NCI-H2107 treated with DMSO at 0.1 percent for 48 hours (cell line): ENCODE results near the gene PLTP.
"Not testable (repeated sequence)": the region's sequence is repeated elsewhere in the genome, so short reads cannot be mapped to it uniquely, and the experiment has no call there.

Source experiments
- DNase-seq: peaks from one replicate; lab custom pipeline; 2025; ENCODE audit not compliant: unreplicated experiment; lab: John Stamatoyannopoulos, UW

Gene PLTP

DNA sequence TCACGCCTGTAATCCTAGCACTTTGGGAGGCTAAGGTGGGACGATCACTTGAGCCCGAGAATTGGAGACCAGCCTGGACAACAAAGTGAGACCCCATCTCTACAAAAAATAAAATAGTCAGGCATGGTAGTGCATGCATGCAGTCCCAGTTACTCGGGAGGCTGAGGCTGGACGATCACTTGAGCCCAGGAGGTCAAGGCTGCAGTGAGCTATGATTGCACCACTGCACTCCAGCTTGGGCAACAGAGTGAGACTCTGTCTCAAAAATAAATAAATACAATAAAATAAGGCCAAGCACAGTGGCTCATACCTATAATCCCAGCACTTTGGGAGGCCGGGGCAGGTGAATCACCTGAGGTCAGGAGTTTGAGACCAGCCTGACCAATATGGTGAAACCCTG, 10.6 kb downstream of the PLTP start:
- DNase-seq = not testable (repeated sequence)

DNA sequence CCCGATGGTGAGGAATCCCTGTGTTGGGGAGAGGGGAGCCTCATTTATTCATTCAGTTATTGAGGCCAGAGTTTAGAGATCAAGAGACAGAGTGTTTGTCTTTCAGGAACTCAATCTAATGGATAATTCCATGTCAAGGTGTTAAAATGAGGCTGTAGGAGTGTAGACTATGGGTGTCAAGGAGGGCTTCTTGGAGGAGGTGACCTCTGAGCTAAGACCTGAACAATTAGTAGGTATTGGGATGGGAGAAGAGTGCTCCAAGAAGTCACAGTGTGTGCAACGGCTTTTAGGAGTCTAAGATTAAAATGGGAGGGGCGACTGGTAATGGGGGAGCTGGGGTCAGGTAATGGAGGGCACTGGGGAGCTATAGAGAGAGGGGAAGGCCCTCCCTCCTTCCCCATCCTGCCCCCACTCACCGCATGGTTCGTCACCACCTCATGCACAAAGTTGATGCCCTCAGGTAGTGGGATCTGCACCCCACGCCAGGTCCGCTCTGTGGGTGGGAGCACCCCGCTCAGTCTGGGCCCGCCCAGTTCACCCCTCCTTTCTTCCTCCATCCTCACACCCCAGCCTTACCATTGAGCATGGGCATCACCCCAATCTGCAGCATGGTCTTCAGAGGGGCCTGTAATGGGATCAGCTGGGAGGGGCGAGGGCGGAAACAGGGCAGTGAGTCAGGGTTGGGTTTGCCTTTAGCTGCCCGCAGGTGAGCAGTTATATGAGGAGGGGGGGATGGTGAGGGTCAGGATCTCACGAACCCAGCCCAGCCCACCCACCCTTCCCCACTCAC, 12.7 kb downstream of the PLTP start:
- no peak for DNase-seq

DNA sequence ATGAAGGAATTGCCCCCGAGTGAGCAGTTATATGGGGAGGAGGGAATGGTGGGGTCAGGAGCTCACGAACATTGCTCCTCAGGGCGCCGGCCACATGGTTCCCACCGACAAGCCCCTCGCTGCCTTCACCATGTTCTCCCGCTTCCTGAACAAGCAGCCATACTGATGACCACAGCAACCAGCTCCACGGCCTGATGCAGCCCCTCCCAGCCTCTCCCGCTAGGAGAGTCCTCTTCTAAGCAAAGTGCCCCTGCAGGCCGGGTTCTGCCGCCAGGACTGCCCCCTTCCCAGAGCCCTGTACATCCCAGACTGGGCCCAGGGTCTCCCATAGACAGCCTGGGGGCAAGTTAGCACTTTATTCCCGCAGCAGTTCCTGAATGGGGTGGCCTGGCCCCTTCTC, 13.7 kb downstream of the PLTP start:
- no peak for DNase-seq

DNA sequence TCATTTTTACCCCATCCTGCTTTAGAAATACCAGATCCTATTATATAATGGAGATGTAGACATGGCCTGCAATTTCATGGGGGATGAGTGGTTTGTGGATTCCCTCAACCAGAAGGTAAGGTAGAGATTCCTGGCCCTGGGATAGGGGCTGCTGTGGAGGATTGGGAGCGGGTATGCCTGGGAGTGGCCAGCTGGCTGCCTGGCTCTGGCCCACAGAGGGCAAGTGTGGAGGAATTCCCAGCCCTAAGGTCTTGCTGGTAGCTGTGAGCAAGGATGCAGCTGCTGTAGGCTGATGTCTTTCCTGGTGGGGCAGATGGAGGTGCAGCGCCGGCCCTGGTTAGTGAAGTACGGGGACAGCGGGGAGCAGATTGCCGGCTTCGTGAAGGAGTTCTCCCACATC, 14.3 kb downstream of the PLTP start:
- no peak for DNase-seq

DNA sequence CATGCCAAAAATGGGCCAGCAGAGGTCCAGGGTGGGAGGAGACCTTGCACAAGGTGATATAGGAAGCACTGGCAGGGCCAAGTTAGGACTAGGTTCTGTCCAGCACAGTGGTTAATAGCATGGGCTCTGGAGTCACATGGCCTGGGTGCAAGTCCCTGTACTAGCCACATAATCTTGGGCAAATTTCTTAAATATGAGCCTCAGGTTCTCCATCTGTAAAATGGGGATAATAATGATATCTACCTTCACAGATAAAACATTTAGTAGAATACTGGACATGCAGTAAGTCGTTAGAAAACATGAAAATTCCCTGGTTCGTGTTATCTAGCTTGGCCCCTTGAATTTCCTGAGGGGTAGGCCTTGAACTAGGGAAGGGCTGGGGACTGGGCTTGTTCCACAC, 14.7 kb downstream of the PLTP start:
- DNase-seq = no peak

DNA sequence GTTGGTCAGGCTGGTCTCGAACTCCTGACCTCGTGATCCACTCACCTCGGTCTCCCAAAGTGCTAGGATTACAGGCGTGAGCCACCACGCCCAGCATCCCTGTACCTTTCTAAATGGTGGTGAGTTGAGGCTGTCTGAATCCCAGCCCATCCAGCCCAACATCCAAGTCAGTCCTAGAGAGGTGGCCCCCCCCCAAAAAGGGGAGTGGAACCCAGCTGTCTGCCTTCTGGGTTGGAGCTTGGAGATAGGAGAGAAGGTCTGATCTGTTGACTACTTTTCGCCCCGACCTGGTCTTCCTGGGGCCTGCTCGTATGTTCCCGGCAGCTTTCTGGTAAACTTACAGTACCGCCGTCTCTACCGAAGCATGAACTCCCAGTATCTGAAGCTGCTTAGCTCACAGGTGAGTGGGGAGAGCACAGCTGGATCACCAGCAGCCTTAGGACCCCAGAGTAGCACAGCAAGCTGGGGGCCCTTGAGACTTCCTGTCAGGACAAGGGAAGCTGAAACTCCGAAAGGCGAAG, 15.3 kb downstream of the PLTP start:
- DNase-seq = no peak

DNA sequence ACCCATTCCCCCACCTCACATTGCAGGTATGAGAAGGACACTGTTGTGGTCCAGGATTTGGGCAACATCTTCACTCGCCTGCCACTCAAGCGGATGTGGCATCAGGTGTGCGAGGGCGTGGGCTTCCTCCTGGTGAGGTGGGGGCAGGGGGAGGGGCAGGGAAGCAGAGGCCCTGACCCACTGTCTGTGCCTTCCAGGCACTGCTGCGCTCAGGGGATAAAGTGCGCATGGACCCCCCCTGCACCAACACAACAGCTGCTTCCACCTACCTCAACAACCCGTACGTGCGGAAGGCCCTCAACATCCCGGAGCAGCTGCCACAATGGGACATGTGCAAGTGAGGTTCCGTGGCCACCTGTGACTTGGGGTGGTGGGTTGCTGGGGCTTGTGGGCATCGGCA, 17.2 kb downstream of the PLTP start:
- DNase-seq = no peak

DNA sequence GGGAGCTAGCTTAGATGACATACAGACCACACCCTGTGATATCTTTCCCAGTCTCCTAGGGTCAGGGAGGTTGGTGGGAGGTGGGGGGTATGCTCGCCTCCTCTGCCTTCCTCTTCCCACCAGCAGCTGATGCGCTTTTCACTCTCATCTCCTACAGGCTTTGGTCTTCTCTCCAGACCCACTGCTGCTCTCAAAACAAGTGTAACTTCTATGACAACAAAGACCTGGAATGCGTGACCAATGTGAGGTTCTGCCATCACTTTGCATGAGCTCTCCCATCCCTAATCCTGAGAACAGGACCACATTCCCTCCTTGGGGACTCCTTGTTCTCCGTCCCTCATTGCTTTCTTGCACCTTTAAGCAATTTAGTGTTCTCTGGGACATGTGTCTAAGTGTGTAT, 18.1 kb downstream of the PLTP start:
- no peak for DNase-seq

DNA sequence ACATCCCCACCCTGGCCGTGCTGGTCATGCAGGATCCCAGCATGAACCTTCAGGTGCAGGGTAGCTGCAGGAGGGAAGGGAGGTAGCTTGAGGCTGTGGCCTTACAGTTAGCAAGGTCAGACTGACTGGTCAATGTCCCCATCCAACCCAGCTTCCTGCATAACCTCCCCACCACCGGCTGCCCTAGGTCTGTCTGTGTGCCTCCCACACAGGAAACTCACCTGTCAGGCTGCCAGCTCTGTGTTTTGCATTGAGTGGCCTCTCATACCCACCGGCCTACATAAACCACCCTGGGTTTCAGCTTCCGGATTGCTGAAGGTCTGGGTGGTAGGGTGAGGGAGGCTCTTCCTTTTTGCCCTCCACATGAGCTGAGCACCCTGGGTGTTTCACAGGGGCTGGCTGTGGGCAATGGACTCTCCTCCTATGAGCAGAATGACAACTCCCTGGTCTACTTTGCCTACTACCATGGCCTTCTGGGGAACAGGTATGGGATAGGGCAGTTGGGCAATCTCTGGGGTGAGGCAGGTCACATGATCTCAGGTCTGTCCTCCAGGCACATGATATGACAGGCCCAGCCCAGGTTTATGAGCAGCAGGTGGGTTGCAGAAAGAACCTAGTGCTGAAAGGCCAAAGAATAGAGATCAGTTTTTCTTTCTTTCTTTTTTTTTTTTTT, 19.0 kb downstream of the PLTP start:
- no peak for DNase-seq

DNA sequence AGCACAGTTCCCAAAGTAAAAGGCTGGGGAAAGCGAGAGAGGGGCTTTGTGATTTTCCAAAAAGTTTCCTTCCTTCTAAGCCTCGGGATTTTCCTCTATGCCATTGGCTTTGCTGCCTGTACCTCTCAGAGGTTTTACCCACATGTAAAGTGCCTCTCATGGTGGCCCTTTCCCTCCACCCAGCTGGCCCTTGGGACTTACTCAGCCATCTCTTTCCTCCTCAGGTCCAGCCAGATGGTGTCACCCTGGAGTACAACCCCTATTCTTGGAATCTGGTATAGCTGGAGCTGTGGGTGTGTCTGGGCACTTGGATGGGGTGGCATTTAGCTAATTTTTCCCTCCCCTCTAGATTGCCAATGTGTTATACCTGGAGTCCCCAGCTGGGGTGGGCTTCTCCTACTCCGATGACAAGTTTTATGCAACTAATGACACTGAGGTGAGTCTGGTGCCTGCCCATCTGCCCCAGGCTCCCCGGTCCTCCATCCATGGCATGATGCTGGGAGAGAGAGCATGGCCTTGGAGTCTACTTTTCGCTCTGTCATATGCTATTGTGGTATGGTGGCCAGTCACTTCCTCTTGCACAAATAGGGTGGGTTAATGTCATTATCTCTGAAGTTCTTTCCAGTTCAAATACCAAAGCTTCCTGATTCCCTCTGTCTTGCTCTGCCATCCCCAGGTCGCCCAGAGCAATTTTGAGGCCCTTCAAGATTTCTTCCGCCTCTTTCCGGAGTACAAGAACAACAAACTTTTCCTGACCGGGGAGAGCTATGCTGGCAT, 19.7 kb downstream of the PLTP start:
- no peak for DNase-seq

DNA sequence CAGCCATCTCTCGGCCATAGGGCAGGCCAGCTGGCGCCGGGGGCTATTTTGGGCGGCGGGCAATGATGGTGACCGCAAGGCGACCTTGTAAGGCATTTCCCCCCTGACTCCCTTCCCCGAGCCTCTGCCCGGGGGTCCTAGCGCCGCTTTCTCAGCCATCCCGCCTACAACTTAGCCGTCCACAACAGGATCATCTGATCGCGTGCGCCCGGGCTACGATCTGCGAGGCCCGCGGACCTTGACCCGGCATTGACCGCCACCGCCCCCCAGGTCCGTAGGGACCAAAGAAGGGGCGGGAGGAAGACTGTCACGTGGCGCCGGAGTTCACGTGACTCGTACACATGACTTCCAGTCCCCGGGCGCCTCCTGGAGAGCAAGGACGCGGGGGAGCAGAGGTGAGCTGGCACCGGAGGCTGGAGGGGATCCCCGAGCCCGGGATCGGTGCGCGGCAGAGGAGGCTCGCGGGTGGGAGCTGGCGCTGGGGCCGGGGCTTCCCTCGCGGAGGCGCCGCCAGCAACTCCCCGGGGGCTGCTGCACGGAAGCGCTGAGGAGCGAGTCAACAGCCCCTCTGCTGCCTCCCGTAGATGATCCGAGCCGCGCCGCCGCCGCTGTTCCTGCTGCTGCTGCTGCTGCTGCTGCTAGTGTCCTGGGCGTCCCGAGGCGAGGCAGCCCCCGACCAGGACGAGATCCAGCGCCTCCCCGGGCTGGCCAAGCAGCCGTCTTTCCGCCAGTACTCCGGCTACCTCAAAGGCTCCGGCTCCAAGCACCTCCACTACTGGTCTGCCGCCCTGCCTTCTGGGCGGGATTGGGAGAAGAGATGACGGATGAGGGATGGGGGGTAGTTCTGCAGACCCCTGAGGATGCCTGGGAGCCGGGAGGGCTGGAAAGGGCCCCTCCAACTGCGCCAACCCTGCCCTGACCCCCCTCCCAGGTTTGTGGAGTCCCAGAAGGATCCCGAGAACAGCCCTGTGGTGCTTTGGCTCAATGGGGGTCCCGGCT, 20.7 kb downstream of the PLTP start, which contains the start of the genes CTSA and NEURL2:
TSS of gene CTSA (plus strand) at position 351 of the 999 bp plus-strand sequence. CDS start at position 585, 234 bp downstream.
TSS of gene NEURL2 (minus strand) at position 224 of the 999 bp plus-strand sequence. CDS start at position 7, 217 bp downstream.
- DNase-seq = no peak

DNA sequence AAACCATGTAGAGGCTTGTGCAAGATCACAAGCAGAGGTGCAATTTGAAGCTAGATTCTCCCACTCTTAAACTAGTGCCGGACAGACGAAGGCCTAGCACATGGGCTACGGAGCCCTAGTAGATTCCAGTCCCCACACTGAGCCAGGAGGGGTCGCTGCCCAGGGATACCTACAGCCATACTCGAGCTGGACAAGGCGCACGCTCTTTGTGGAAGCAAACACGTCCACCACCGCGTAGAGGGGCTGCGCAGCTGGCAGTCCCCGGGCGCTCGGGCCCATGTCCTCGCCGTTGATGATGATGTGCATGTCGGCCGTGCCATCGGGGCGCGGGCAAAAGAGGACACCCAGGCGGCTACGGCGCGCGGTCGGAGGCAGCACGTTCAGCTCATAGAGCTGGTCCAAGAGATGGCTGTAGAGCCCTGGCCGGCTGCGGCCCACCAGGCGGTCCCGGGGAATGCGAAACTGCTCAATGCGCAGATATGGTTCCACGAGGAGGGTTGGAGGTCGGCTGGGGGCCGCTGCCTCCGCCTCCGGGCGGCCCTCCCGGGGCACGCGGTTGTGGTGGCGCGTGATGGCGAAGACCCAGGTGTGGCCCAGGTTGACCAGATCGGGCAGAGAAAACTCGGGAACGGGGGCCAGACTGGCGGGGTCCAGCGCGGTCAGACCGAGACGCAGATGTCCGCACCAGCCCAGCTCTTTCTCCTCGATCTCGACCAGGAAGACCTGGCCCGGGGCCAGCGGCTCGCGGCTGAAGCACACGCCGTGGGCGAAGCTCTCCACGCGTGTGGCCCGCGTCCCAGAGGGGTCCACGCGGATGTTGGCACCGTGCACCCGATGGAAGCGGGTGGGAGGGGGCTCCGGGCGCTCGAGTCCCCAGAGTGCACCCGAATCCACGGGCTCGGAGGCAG, 21.6 kb downstream of the PLTP start:
- no peak for DNase-seq

DNA sequence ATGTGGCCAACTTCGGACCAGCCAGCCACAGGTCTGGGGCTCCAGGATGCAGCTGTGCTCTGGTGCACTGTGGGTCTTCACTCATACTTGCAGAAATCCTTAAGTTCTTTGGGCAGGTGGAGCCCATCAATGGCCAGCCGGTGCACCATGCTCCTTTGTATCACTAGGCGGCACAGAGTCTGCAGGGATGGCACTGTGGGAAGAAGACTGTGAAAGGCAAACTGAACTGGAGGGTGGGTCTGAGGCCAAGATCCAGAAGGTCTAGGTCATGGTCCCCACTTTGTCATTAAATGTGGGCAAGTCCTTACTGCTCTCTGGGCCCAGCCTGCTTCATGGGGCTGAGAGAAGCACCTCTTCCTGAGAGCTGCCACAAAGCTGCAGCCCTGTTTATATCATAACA, 23.3 kb downstream of the PLTP start:
- no peak for DNase-seq

DNA sequence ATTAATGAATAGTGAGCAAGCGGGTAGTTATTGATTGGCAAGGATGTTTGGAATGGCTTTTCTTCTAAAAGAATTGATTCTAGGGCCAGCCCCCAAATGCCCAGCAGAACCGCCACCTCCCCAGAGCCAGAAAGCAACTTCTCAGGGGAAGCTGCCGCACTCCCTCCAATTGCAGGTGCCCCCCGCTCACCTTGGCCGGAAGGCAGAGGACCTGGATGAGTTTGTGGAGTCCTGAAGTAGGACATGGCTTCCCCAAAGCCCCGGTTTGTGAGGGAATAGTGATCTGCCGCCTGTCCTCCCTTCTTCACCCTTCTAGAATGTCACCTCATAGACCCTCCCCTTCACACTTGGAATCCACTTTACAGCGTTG, 24.6 kb downstream of the PLTP start, which contains the start of gene SPATA25:
TSS of gene SPATA25 (minus strand) at position 277 of the 370 bp plus-strand sequence. CDS start at position 245, 32 bp downstream.
- DNase-seq = no peak

DNA sequence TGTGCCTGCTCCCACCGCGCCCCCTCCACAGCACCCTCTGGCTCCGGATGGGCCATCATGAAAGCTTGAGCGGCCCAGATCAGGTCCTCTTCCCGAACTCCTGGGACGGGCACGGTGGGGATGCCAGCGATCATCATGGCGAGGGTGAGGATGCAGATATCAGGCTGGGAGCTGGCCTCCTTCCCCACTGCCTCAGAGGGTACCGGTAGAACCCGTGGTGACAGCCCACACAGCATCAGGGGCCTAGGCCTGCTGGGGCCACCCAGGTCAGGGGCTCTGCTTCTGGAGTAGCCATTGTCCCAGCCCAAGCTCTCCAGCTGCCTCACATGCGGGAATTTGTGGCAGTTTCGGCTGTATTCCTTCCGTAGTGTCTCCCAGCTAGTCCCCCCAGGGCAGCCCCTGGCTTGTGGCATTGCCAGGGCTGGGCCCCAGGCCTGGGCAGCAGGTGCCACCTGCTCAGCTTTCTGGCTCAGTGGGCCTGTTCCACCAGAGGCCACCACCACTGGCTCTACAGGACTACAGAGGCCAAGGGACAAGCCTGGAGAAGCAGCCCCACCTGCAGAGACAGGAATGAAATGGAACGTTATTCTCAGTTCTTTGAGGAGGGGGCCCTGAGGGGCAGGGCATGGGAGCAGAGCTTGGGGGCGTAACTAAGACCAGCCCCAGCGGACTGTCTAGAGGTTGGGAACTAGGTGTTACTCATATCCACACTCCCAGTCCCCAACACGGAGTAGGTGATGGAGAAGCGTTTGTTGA, 25.2 kb downstream of the PLTP start:
- no peak for DNase-seq

DNA sequence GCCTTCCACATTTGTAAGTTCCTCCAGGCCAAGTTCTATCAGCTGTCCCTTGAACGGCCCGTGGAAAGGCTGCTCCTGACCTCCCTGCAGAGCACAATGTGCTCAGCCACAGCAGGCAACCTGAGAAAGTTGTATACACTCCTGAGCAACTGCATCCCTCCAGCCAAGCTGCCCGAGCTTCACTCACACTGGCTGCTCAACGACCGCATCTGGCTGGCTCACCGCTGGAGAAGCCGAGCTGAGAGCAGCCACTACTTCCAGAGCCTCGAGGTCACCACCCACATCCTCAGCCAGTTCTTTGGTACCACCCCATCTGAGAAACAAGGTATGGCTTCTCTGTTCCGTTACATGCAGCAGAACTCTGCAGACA, 28.9 kb downstream of the PLTP start:
- no peak for DNase-seq

DNA sequence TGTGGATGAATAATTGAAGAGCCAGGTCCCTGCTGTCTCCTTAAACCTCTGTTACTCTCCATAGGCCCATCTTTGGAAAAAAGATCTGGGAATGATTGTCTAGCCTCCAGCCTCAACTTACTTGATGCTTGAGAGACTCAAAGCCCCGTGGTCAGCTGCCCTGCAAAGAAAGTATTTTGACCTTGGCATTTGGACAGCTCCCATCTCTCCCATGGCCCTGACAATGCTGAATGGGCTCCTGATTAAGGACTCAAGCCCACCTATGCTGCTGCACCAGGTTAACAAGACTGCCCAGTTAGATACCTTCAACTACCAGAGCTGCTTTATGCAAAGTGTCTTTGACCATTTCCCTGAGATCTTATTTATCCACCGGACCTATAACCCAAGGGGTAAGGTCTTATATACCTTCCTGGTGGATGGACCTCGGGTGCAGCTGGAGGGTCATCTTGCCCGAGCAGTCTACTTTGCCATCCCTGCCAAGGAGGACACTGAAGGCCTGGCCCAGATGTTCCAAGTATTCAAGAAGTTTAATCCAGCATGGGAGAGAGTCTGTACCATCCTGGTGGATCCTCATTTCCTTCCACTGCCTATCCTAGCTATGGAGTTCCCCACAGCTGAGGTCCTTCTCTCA, 29.4 kb downstream of the PLTP start:
- no peak for DNase-seq
